Neural cell (in vitro differentiated cells): ENCODE results near the gene SEPTIN8. TPM values are rescaled to one million over a fixed set of nuclear protein-coding genes. Genes with fewer than 3 reads are reported as not detected.
A peak's percentile ranks its signal among the peaks of the same experiment; 100 is the strongest.

Experiments
- H2AFZ ChIP-seq: fragments of 200-600, 300-800 bp; sonication (generic), shearing (Covaris generic); 2 replicates; pipeline ENCODE4 v1.6.0; 2014; ENCODE audit warnings: low read depth, mild to moderate bottlenecking, antibody characterized with exemption, low read length, moderate library complexity
- H3F3A ChIP-seq: fragments of 200-600 bp; shearing (Covaris generic); 2 replicates; pipeline ENCODE4 v1.6.1; 2016; ENCODE audit warnings: mild to moderate bottlenecking, moderate library complexity, mixed read lengths, antibody characterized with exemption, low read length; ENCODE audit not compliant: insufficient read depth, poor library complexity, severe bottlenecking
- H3K27ac ChIP-seq: fragments of 200-600, 300-800 bp; sonication (generic), shearing (Covaris generic); 2 replicates; pipeline ENCODE4 v1.5.1; 2014; ENCODE audit warnings: mild to moderate bottlenecking, low read length, moderate library complexity
- H3K27me3 ChIP-seq: fragments of 300-800, 200-600 bp; sonication (generic), shearing (Covaris generic); 2 replicates; pipeline ENCODE4 v1.6.0; 2014; ENCODE audit warnings: mild to moderate bottlenecking, low read depth, low read length, moderate library complexity; ENCODE audit not compliant: insufficient read depth
- H3K36me3 ChIP-seq: fragments of 300-800, 200-600 bp; sonication (generic), shearing (Covaris generic); 2 replicates; pipeline ENCODE4 v1.5.1; 2014; ENCODE audit warnings: mild to moderate bottlenecking, antibody characterized with exemption, low read length, moderate library complexity; ENCODE audit not compliant: insufficient read depth
- H3K4me2 ChIP-seq: fragments of 300-800, 200-600 bp; sonication (generic), shearing (Covaris generic); 2 replicates; pipeline ENCODE4 v1.6.0; 2014; ENCODE audit warnings: mild to moderate bottlenecking, low read length
- H3K4me3 ChIP-seq: fragments of 300-800, 200-600 bp; sonication (generic), shearing (Covaris generic); 2 replicates; pipeline ENCODE4 v1.5.1; 2014; ENCODE audit warnings: mild to moderate bottlenecking, low read length, moderate library complexity
- H3K79me2 ChIP-seq: fragments of 200-600 bp; shearing (Covaris generic); replicated peaks from 2 replicates; pipeline ENCODE4 v1.6.0; 2014; ENCODE audit warnings: mild to moderate bottlenecking, low read length, moderate library complexity; ENCODE audit not compliant: insufficient read depth
- H3K9ac ChIP-seq: fragments of 300-800, 200-600 bp; sonication (generic), shearing (Covaris generic); 2 replicates; pipeline ENCODE4 v1.6.1; 2016; ENCODE audit warnings: mild to moderate bottlenecking, low read length, mixed read lengths
- H3K9me2 ChIP-seq: fragments of 200-600 bp; shearing (Covaris generic); 2 replicates; pipeline ENCODE4 v1.6.1; 2016; ENCODE audit warnings: mild to moderate bottlenecking, low read length, mixed read lengths; ENCODE audit not compliant: insufficient read depth
- H3K9me3 ChIP-seq: fragments of 200-600, 300-800 bp; sonication (generic), shearing (Covaris generic); 2 replicates; pipeline ENCODE4 v1.6.1; 2016; ENCODE audit warnings: mild to moderate bottlenecking, mixed run types, low read length, moderate library complexity, mixed read lengths
- H4K20me1 ChIP-seq: fragments of 200-600 bp; shearing (Covaris generic); 2 replicates; pipeline ENCODE4 v1.6.1; 2016; ENCODE audit warnings: mild to moderate bottlenecking, mixed run types; ENCODE audit not compliant: insufficient read depth
- CTCF ChIP-seq: fragments of 450-650 bp; IDR thresholded peaks from 2 replicates; pipeline ENCODE4 v1.5.1; 2014; ENCODE audit warnings: antibody characterized with exemption, mild to moderate bottlenecking, moderate library complexity; ENCODE audit not compliant: poor library complexity, severe bottlenecking
- EP300 ChIP-seq: fragments of 450-650 bp; conservative IDR thresholded peaks from 2 replicates; pipeline ENCODE4 v1.6.1; 2014; ENCODE audit warnings: antibody characterized with exemption, mild to moderate bottlenecking, moderate library complexity; ENCODE audit not compliant: poor library complexity, severe bottlenecking
- EZH2 ChIP-seq: fragments of 200-600, 300-800 bp; shearing (Covaris generic), sonication (generic); IDR thresholded peaks from 2 replicates; pipeline ENCODE4 v1.6.1; 2014; ENCODE audit warnings: antibody characterized with exemption, low read length, borderline replicate concordance, mild to moderate bottlenecking; ENCODE audit not compliant: insufficient read depth, poor library complexity, severe bottlenecking
- MXI1 ChIP-seq: fragments of 450-650 bp; conservative IDR thresholded peaks from 2 replicates; pipeline ENCODE4 v1.6.1; 2014; ENCODE audit warnings: antibody characterized with exemption, mild to moderate bottlenecking; ENCODE audit not compliant: poor library complexity, severe bottlenecking
- POLR2AphosphoS5 ChIP-seq: IDR thresholded peaks from 2 replicates; pipeline ENCODE4 v1.6.1; 2012
- RAD21 ChIP-seq: fragments of 450-650 bp; conservative IDR thresholded peaks from 2 replicates; pipeline ENCODE4 v1.6.1; 2014; ENCODE audit warnings: antibody characterized with exemption, mild to moderate bottlenecking, moderate library complexity
- SMC3 ChIP-seq: fragments of 450-650 bp; conservative IDR thresholded peaks from 2 replicates; pipeline ENCODE4 v1.6.1; 2014; ENCODE audit warnings: antibody characterized with exemption, mild to moderate bottlenecking, moderate library complexity; ENCODE audit not compliant: poor library complexity
- TAF1 ChIP-seq: IDR thresholded peaks from 2 replicates; pipeline ENCODE4 v1.6.1; 2012; ENCODE audit warnings: low read depth
- polyA plus RNA-seq: library from polyadenylated mRNA; depleted of rRNA; stranded (reverse); fragments of >200 nt; gene quantifications from 2 replicates; pipeline ENCODE4 v1.2.3, GENCODE V29; 2014
- TF ChIP-seq, protein P1 (sequence below): IDR thresholded peaks from 2 replicates; pipeline ENCODE4 v1.6.1; 2012; ENCODE audit warnings: borderline replicate concordance

The SEPTIN8 gene
- polyA plus RNA-seq, 1 donor from 2014 or later = 37.7 TPM

DNA sequence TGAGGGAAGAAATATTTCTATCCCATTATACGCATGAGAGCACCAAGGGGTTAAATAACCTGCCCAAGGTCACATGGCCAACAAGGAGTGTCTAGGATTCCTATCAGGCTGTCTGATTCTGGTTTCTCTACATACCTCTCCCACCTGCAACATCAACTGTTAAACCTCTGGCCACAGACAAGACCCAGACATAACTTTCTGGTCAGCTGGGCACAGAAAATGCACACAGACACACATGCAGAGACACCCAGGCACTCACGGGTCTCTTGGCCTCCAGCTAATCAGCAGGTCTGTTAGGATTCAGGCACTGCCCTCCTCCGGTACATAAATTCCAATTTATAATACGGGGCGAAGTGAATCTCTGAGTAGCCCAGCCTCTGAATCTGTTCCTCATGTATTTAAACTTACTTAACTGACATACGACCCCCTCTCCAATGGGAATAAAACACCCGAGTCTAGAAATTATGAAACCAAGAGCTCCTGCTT is 1.5 kb downstream of the SEPTIN8 start:
- H3K9me3 ChIP-seq = no peaks in the 10 kb centered on the region
- H3K27me3 ChIP-seq = peaks cover 8% of the 10 kb centered on the region
- TF ChIP-seq, protein P1, sequence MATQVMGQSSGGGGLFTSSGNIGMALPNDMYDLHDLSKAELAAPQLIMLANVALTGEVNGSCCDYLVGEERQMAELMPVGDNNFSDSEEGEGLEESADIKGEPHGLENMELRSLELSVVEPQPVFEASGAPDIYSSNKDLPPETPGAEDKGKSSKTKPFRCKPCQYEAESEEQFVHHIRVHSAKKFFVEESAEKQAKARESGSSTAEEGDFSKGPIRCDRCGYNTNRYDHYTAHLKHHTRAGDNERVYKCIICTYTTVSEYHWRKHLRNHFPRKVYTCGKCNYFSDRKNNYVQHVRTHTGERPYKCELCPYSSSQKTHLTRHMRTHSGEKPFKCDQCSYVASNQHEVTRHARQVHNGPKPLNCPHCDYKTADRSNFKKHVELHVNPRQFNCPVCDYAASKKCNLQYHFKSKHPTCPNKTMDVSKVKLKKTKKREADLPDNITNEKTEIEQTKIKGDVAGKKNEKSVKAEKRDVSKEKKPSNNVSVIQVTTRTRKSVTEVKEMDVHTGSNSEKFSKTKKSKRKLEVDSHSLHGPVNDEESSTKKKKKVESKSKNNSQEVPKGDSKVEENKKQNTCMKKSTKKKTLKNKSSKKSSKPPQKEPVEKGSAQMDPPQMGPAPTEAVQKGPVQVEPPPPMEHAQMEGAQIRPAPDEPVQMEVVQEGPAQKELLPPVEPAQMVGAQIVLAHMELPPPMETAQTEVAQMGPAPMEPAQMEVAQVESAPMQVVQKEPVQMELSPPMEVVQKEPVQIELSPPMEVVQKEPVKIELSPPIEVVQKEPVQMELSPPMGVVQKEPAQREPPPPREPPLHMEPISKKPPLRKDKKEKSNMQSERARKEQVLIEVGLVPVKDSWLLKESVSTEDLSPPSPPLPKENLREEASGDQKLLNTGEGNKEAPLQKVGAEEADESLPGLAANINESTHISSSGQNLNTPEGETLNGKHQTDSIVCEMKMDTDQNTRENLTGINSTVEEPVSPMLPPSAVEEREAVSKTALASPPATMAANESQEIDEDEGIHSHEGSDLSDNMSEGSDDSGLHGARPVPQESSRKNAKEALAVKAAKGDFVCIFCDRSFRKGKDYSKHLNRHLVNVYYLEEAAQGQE = no peak
- no peak for TF ChIP-seq SMC3
- no peak for TF ChIP-seq MXI1
- TF ChIP-seq TAF1 = no peak
- no peak for TF ChIP-seq EP300
- no peak for TF ChIP-seq CTCF
- no peak for TF ChIP-seq POLR2AphosphoS5
- no peak for TF ChIP-seq EZH2
- no peak for TF ChIP-seq RAD21
- H3F3A ChIP-seq = no peaks in the 10 kb centered on the region
- peak overlapping the region; percentile 83 for H3K4me3 ChIP-seq
- no peaks in the 10 kb centered on the region for H4K20me1 ChIP-seq
- no peaks in the 10 kb centered on the region for H3K36me3 ChIP-seq
- H3K4me2 ChIP-seq = peak overlapping the region; percentile 52
- H3K79me2 ChIP-seq = peaks cover 21% of the 10 kb centered on the region
- no peak overlapping the region for H2AFZ ChIP-seq
- no peaks in the 10 kb centered on the region for H3K9me2 ChIP-seq
- no peak overlapping the region for H3K27ac ChIP-seq
- peak overlapping the region; percentile 72 for H3K9ac ChIP-seq

- TF ChIP-seq TAF1 (no peak), POLR2AphosphoS5 (no peak), SMC3 (no peak)
- Histone ChIP-seq H3K4me2 (no peak overlapping the region), H3K27ac (no peak overlapping the region), H3K79me2 (peaks cover 21% of the 10 kb centered on the region), H4K20me1 (no peaks in the 10 kb centered on the region), H3K9me3 (no peaks in the 10 kb centered on the region), H3F3A (no peaks in the 10 kb centered on the region), H2AFZ (no peak overlapping the region), H3K9me2 (no peaks in the 10 kb centered on the region), H3K27me3 (peaks cover 8% of the 10 kb centered on the region), H3K36me3 (no peaks in the 10 kb centered on the region), H3K9ac (no peak overlapping the region), H3K4me3 (peak overlapping the region; percentile 83)
Observed at GRCh38 chr5:132774896-132775295, 2.1 kb downstream of the SEPTIN8 start.

DNA sequence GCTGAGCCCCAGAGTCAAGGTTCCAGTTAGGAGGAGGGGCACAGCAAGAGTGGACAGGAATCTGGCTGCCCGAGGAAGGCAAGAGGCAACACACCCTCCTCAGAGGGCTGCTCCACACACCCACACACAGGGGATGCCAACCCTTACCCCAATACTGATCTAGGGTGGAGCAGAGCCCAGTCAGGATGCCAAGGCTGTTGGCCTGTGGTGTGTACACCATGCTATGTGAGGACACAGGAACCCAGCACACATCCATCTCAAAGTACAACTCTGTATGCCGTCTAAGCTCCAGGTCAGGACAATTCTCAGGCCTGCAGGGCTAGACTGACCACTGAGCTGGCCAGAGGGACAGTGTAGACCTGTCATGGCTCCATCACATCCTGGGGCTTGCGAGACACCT is 2.6 kb downstream of the SEPTIN8 start:
- no peak overlapping the region for H3K9ac ChIP-seq
- H3K79me2 ChIP-seq = peaks cover 23% of the 10 kb centered on the region
- H3K9me2 ChIP-seq = no peaks in the 10 kb centered on the region
- H3K27me3 ChIP-seq = peaks cover 8% of the 10 kb centered on the region
- TF ChIP-seq SMC3 (no peak), RAD21 (no peak), CTCF (no peak), POLR2AphosphoS5 (no peak), EP300 (no peak), EZH2 (no peak), MXI1 (no peak), TAF1 (no peak)
- TF ChIP-seq, protein P1 = no peak
- no peaks in the 10 kb centered on the region for H4K20me1 ChIP-seq
- no peak overlapping the region for H3K27ac ChIP-seq
- H3F3A ChIP-seq = no peaks in the 10 kb centered on the region
- no peak overlapping the region for H3K4me3 ChIP-seq
- no peaks in the 10 kb centered on the region for H3K9me3 ChIP-seq
- H2AFZ ChIP-seq = no peak overlapping the region
- no peaks in the 10 kb centered on the region for H3K36me3 ChIP-seq
- H3K4me2 ChIP-seq = no peak overlapping the region
